Measurements from ENCODE around the gene SLC45A3.

DNA sequence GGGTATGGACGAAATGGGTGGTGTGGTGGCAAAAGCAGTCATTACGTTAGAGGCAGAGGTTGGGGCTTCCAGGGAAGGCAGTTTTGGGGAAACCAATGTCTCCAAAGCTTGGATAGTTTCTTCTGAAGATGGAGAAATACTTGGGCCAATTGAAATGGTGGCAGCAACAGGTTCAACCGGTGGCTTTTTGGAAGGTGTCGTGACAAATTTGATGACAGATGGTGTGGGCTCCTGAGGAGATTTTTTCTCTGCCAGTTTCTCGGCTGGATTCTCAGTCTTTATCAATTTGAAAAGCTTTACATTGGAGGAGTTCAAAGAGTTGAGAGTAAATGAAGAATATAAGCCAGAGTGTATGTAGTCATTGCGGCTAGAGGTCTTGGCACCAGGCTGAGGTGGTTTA is 60.0 kb downstream of the SLC45A3 start:
- no peak for TF ChIP-seq CTCF (conservative IDR thresholded peaks at IDR 0.05 in 1 of 2, IDR thresholded peaks at IDR 0.05 in 1 of 2; ENCODE audit: low read depth in 1 of 2, low read length in 2 of 2)
- TF ChIP-seq EZH2 (IDR thresholded peaks at IDR 0.05; ENCODE audit: low read length, missing control alignments), result no peak

Data from fibroblast of lung (primary cell).